H9 (cell line): ENCODE results near the gene APBA2. TPM values are rescaled to one million over a fixed set of nuclear protein-coding genes. Genes with fewer than 3 reads are reported as not detected.

Experiments used
- DNase-seq: peaks from one replicate; pipeline ENCODE4 v3.0.0-alpha.2; 2017
- H2AFZ ChIP-seq: one replicate; pipeline ENCODE4 v1.6.1; 2013; ENCODE audit warnings: mild to moderate bottlenecking, low read length, control low read depth, moderate library complexity
- H2AK5ac ChIP-seq: 2 replicates; pipeline ENCODE4 v1.6.1; 2013; ENCODE audit warnings: low read length, control low read depth, mixed read lengths; ENCODE audit not compliant: insufficient read length
- H2BK120ac ChIP-seq: one replicate; pipeline ENCODE4 v1.6.1; 2013; ENCODE audit warnings: low read depth, mild to moderate bottlenecking, low read length, control low read depth, inconsistent platforms; ENCODE audit not compliant: poor library complexity, severe bottlenecking
- H2BK12ac ChIP-seq: 2 replicates; pipeline ENCODE4 v1.6.1; 2013; ENCODE audit warnings: low read length, control low read depth, mixed read lengths, low read depth; ENCODE audit not compliant: insufficient read length
- H2BK15ac ChIP-seq: 2 replicates; pipeline ENCODE4 v1.6.1; 2013; ENCODE audit warnings: low read depth, low read length, control low read depth
- H2BK20ac ChIP-seq: one replicate; pipeline ENCODE4 v1.6.1; 2013; ENCODE audit warnings: low read depth, mild to moderate bottlenecking, low read length, control low read depth, inconsistent platforms; ENCODE audit not compliant: poor library complexity, severe bottlenecking
- H2BK5ac ChIP-seq: 2 replicates; pipeline ENCODE4 v1.6.1; 2013; ENCODE audit warnings: low read length, control low read depth, mixed read lengths; ENCODE audit not compliant: insufficient read length
- H3K14ac ChIP-seq: 2 replicates; pipeline ENCODE4 v1.6.1; 2013; ENCODE audit warnings: low read length, control low read depth; ENCODE audit not compliant: insufficient read depth
- H3K18ac ChIP-seq: 2 replicates; pipeline ENCODE4 v1.6.1; 2013; ENCODE audit warnings: low read depth, mild to moderate bottlenecking, mixed read lengths, low read length, control low read depth; ENCODE audit not compliant: insufficient read length
- H3K23ac ChIP-seq: 2 replicates; pipeline ENCODE4 v1.6.1; 2013; ENCODE audit warnings: low read length, control low read depth, mixed read lengths, low read depth; ENCODE audit not compliant: insufficient read length
- H3K23me2 ChIP-seq: 2 replicates; pipeline ENCODE4 v1.6.1; 2013; ENCODE audit warnings: low read depth, mild to moderate bottlenecking, mixed read lengths, low read length, control low read depth; ENCODE audit not compliant: insufficient read length, poor library complexity, severe bottlenecking
- H3K27ac ChIP-seq: 2 replicates; pipeline ENCODE4 v1.5.1; 2013; ENCODE audit warnings: low read length, control low read depth, mixed read lengths, low read depth; ENCODE audit not compliant: insufficient read length
- H3K27me3 ChIP-seq: 2 replicates; pipeline ENCODE4 v1.6.1; 2013; ENCODE audit warnings: low read length, control low read depth, inconsistent platforms; ENCODE audit not compliant: insufficient read depth
- H3K4ac ChIP-seq: 2 replicates; pipeline ENCODE4 v1.6.1; 2013; ENCODE audit warnings: low read depth, mild to moderate bottlenecking, control low read depth, inconsistent platforms, low read length, moderate library complexity
- H3K4me1 ChIP-seq: 2 replicates; pipeline ENCODE4 v1.6.1; 2013; ENCODE audit warnings: low read length, control low read depth, inconsistent platforms; ENCODE audit not compliant: insufficient read depth
- H3K4me2 ChIP-seq: 2 replicates; pipeline ENCODE4 v1.6.1; 2013; ENCODE audit warnings: low read length, control low read depth, mixed read lengths; ENCODE audit not compliant: insufficient read length, insufficient read depth
- H3K56ac ChIP-seq: 2 replicates; pipeline ENCODE4 v1.6.1; 2013; ENCODE audit warnings: low read depth, mild to moderate bottlenecking, mixed read lengths, low read length, control low read depth; ENCODE audit not compliant: insufficient read length
- H3K79me1 ChIP-seq: 2 replicates; pipeline ENCODE4 v1.6.1; 2013; ENCODE audit warnings: low read depth, mild to moderate bottlenecking, moderate library complexity, low read length, control low read depth, inconsistent platforms; ENCODE audit not compliant: insufficient read depth, poor library complexity, severe bottlenecking
- H3K79me2 ChIP-seq: 2 replicates; pipeline ENCODE4 v1.6.1; 2013; ENCODE audit warnings: low read length, control low read depth, inconsistent platforms; ENCODE audit not compliant: insufficient read depth
- H3K9ac ChIP-seq: 2 replicates; pipeline ENCODE4 v1.6.1; 2013; ENCODE audit warnings: low read length, control low read depth, mixed read lengths; ENCODE audit not compliant: insufficient read length; ENCODE audit errors: extremely low read depth
- H3K9me3 ChIP-seq: one replicate; pipeline ENCODE4 v1.6.1; 2013; ENCODE audit warnings: low read depth, low read length, inconsistent platforms; ENCODE audit not compliant: control insufficient read depth
- H3T11ph ChIP-seq: one replicate; pipeline ENCODE4 v1.6.1; 2013; ENCODE audit warnings: mild to moderate bottlenecking, low read length, control low read depth, inconsistent platforms
- H4K20me1 ChIP-seq: one replicate; pipeline ENCODE4 v1.6.1; 2013; ENCODE audit not compliant: control insufficient read depth, insufficient read length, insufficient read depth
- H4K5ac ChIP-seq: 2 replicates; pipeline ENCODE4 v1.6.1; 2013; ENCODE audit warnings: low read depth, mild to moderate bottlenecking, mixed read lengths, low read length, control low read depth; ENCODE audit not compliant: insufficient read length
- H4K8ac ChIP-seq: replicated peaks from 2 replicates; pipeline ENCODE4 v1.6.1; 2013; ENCODE audit warnings: low read length, control low read depth, mixed read lengths, low read depth; ENCODE audit not compliant: insufficient read length
- H4K91ac ChIP-seq: 2 replicates; pipeline ENCODE4 v1.6.1; 2013; ENCODE audit warnings: low read depth, mild to moderate bottlenecking, moderate library complexity, mixed read lengths, low read length, control low read depth; ENCODE audit not compliant: insufficient read length
- H3K27ac Mint-ChIP-seq, 3 experiments: 2 replicates in 2 of 3; 3 replicates in 1 of 3; pipeline ENCODE4 v1.8.0; 2020 to 2021; ENCODE audit warnings: mixed read lengths in 3 of 3, mild to moderate bottlenecking in 1 of 3, moderate library complexity in 1 of 3
- H3K27me3 Mint-ChIP-seq: 2 replicates; pipeline ENCODE4 v1.8.0; 2021; ENCODE audit warnings: low read depth, mild to moderate bottlenecking, moderate library complexity, mixed read lengths
- H3K36me3 Mint-ChIP-seq, 3 experiments: 2 replicates in 2 of 3; 3 replicates in 1 of 3; pipeline ENCODE4 v1.8.0; 2020 to 2021; ENCODE audit warnings: low read depth in 3 of 3, mixed read lengths in 3 of 3; ENCODE audit not compliant: insufficient read depth in 1 of 3
- H3K4me1 Mint-ChIP-seq, 2 experiments: 2 replicates each; pipeline ENCODE4 v1.8.0; 2020; ENCODE audit warnings: mixed read lengths in 2 of 2
- H3K4me3 Mint-ChIP-seq, 2 experiments: 2 replicates in 1 of 2; 3 replicates in 1 of 2; pipeline ENCODE4 v1.8.0; 2020 to 2021; ENCODE audit warnings: mild to moderate bottlenecking in 2 of 2, mixed read lengths in 2 of 2, moderate library complexity in 1 of 2
- H3K9me3 Mint-ChIP-seq, 2 experiments: 2 replicates in 1 of 2; 3 replicates in 1 of 2; pipeline ENCODE4 v1.8.0; 2020; ENCODE audit warnings: mild to moderate bottlenecking in 2 of 2, mixed read lengths in 2 of 2, moderate library complexity in 1 of 2
- CTCF ChIP-seq: fragments of 200-600 bp; sonication (generic); conservative IDR thresholded peaks from 3 replicates; pipeline ENCODE4 v1.8.0; 2021; ENCODE audit warnings: antibody characterized with exemption, mild to moderate bottlenecking
- WGBS: extraction: QIAGEN DNeasy Blood & Tissue Kit; methylation state at CpG from one replicate; pipeline ENCODE4 v1.1.7; 2013; ENCODE audit warnings: missing lambda C conversion rate, low lambda C conversion rate, mixed read lengths; ENCODE audit not compliant: insufficient read length; ENCODE audit errors: extremely low coverage; 5-methylcytosine and 5-hydroxymethylcytosine counted together
- total RNA-seq: library from RNA; stranded (reverse); gene quantifications from 2 replicates; pipeline ENCODE4 v1.2.1, GENCODE V29; 2021

The APBA2 gene
- total RNA-seq, 1 experiment from 2014 or later = 14.3 TPM

- Histone ChIP-seq H4K91ac (no peak overlapping the region), H3K18ac (no peak overlapping the region), H3K4me1 (no peaks in the 10 kb centered on the region), H3K79me1 (no peaks in the 10 kb centered on the region), H3T11ph (no peak overlapping the region), H3K23me2 (no peaks in the 10 kb centered on the region), H2BK12ac (no peak overlapping the region), H2BK120ac (no peak overlapping the region), H2BK5ac (no peak overlapping the region), H3K23ac (no peak overlapping the region), H2BK20ac (no peak overlapping the region), H4K8ac (no peak overlapping the region), H3K4me2 (no peak overlapping the region), H3K27ac (no peak overlapping the region), H3K79me2 (no peaks in the 10 kb centered on the region), H2BK15ac (no peak overlapping the region), H3K9ac (no peak overlapping the region), H3K14ac (no peak overlapping the region), H2AFZ (no peak overlapping the region), H2AK5ac (no peak overlapping the region), H3K9me3 (no peaks in the 10 kb centered on the region), H4K20me1 (no peaks in the 10 kb centered on the region), H3K56ac (no peak overlapping the region), H3K27me3 (no peaks in the 10 kb centered on the region), H4K5ac (no peak overlapping the region), H3K4ac (no peak overlapping the region)
- Mint-ChIP-seq H3K36me3 (no peaks in the 10 kb centered on the region), H3K27me3 (no peaks in the 10 kb centered on the region; the same call in 1 of the 2 replicates), H3K4me3 (no peak overlapping the region), H3K4me1 (peaks cover 17 to 26% of the 10 kb centered on the region in 2 experiments), H3K9me3 (no peaks in the 10 kb centered on the region), H3K27ac (no peak overlapping the region)
- DNase-seq = no peak
- no CpG with 5 or more reads among the region's 4 CpGs for WGBS
- no peak for TF ChIP-seq CTCF
Observed at GRCh38 chr15:28981921-28982320, 96.1 kb downstream of the APBA2 start.
